HG03060 (cell line): ENCODE data around the gene ERFE.
"Not testable (repeated sequence)": the region's sequence is repeated elsewhere in the genome, so short reads cannot be mapped to it uniquely, and the experiment has no call there.

Source experiments
- ATAC-seq: cut with Tn5 transposase; IDR thresholded peaks from one replicate; pipeline ENCODE4 v1.9.1; 2021; ENCODE audit warnings: low read depth, moderate number of reproducible peaks; ENCODE audit not compliant: unreplicated experiment

Gene ERFE

DNA sequence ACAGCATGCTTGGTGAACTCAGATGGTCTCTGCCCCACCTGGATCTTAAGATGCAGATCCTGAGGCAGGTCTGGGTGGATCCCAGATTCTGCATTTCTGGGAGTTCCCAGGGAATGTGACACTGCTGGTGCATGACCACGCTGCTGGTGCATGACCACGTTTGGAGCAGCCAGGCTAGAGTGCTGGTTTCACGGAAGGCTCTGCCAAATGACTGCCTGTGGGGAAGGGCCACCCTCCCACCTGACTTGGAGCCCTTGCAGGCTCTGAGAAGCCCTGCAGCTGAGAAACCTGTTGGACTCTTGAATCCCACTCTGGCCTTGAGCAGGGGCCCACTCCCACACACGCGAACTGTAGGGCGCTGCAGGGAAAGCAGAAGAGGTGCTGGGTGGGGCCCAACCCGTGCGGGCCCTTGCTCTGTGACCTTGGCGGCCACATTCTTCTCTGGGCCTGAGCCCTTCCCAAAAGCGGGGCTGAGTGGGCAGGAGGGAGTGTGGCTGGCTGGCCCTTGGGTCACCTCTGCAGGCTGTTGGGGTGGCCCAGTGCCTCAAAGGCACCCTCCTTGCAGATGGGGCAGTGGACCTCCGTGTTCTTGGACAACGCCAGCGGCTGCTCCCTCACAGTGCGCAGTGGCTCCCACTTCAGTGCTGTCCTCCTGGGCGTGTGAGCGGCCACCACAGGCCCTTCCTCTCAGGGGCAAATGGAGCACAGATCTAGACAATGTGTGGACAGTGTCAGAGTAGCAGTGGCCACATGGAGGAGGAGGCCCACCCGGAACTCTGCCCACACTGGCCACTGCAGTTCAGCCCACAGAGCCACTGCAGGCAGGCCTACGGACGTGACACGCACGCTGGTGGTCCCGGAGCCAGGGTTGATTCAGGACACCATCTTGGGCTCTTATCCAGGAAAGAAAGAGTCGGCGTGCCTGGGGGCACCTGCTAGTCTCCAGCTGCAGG lies 7.9 kb downstream of the ERFE start:
- ATAC-seq, result no peak

DNA sequence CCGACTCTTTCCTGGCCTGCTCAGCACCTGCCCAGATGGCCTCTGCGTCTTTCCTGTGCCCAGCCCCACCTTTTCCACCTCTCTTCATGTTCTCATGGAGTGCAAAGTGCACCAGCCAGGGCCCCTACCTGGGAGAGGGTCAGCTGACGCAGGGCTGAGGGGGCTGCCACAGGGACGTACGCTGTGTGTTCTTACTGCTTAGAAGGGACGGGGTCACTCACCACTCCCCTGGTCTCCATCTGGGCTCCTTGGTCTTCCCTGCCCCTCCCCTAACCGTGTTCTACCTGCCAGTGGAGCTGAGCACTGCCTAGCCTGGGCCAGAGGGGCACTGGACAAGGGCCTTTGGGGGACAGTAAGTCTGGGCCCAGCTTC lies 8.6 kb downstream of the ERFE start:
- ATAC-seq, result no peak

GRCh38 chr2:238167761-238168160 lies 9.0 kb downstream of the ERFE start:
- no peak for ATAC-seq

- ATAC-seq, result no peak
These were observed 9.7 kb downstream of the ERFE start for GRCh38 chr2:238168196-238169047.

GRCh38 chr2:238169048-238169707 lies 10.4 kb downstream of the ERFE start:
- ATAC-seq, result no peak

DNA sequence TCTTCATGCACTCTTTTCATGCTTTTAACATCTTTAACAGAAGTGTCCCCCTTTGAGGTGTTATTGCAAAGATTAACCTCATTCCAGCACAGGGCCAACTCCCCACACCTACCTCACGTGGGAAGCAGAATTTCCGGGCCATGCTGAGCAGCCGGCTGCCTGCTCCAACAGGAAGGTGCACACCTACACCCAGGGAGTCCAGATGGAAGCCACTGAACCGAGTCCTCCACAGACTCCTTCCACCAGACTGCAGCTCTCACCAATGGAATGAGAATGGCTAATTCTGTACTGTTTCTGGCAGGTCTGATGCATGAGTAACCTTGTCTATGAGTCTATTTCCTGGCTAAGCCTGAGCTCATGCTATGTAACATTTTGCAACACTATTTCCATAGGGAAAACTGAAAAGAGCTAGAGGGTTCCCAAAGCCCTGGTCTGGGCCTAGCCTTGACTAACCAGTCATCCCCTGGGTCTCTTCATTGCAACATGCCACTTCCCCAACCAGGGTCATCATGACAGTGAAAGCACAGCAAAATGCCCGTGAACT lies 11.0 kb downstream of the ERFE start:
- ATAC-seq, result no peak

DNA sequence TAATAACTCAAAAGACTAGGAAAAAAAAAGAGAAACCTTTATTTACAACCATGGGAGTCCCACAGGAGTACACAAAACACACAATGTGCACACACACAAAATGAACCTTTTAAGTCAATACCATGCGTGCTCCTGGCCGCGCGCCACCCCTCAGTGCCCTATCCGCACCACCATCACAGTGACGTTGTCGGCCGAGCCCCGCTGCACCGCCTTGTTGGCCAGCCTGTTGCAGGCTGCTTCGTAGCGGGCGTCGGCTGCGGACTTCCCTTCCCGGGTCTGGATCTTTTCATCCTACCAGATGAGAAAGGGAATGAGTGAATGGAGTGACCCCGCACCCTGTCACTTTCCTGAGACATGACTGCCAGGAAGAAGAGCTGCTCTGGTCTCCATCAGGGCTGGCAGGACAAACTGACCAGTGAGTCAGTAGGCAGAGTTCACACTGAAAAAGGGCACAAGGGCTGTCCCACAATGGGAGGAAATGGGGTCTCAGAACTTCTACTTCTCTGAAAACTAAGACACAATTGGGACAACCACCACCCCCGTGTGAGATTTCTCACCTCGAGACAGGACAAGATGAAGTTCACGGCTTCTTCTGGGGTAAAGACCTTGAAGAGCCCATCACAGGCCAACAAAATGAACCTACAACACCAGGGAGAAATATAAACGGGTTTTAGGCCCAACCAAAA lies 11.8 kb downstream of the ERFE start:
- ATAC-seq, result no peak

GRCh38 chr2:238171072-238171431 lies 12.3 kb downstream of the ERFE start:
- not testable (repeated sequence) for ATAC-seq

DNA sequence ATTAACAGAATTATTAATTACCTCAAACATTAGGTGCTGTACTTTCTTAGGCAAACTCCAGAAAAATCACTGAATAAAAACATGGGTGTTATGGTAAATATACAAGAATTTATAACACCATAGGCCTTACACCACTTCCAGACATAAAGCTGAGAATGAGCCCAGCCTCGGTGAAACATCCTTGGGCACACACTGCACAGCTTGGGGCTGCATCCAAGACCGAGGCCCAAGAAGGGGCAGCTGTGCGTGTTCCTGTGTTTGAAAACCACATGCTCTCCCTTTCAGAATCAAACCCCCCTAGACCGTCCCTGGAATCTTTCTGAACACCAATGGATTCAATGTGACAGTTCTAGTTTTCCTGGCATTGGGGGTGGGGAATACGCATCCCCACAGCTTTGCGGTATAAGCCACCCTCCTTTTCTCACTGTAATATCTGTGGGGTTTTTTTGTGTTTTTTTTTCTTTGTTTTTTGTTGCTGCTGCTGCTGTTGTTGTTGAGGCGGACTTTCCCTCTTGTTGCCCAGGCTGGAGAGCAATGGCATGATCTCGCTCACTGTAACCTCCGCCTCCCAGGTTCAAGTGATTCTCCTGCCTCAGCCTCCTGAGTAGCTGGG lies 12.9 kb downstream of the ERFE start:
- ATAC-seq, result no peak

GRCh38 chr2:238172439-238172838 lies 13.7 kb downstream of the ERFE start:
- no peak for ATAC-seq

DNA sequence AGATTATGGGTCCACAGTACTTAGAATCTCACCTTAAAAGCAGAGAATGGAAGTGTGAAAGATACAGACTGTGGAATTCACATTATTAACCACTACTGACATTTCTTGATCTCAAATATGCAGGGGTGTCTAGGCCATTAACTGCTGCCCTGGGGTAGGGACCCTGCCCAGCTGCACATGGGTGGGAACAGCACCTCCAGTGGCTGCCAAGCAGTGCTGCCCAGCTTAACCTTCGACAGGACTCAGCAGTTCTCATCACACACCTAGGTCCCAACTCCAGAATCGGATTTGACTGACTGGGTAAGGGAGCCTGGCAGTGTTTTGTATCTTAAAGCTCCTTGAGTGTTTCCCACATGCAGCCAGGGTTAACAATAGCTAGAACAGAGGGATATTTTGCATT lies 14.9 kb downstream of the ERFE start:
- ATAC-seq, result no peak

- no peak for ATAC-seq
These were observed 15.5 kb downstream of the ERFE start for GRCh38 chr2:238174291-238174690.

GRCh38 chr2:238174701-238175100 lies 15.9 kb downstream of the ERFE start:
- ATAC-seq, result no peak

DNA sequence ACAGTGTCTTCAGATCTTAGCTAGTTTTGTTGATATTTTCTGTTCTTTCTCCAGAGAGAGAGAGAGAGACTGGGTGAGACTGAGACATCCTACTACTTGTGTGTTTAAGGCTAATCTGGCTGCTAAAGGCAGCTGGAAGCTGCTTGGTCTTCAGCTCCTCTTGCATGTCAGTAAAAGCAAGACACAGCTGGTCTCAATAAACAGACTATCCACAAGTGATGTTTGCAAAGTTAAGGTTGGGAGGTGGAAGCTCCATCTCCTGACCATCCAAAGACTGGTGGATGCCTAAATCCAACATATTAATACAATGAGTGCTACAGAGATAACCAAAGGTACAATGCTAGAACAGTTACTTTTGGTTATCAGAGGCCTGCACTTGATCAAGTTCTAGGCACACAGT lies 17.8 kb downstream of the ERFE start:
- no peak for ATAC-seq

DNA sequence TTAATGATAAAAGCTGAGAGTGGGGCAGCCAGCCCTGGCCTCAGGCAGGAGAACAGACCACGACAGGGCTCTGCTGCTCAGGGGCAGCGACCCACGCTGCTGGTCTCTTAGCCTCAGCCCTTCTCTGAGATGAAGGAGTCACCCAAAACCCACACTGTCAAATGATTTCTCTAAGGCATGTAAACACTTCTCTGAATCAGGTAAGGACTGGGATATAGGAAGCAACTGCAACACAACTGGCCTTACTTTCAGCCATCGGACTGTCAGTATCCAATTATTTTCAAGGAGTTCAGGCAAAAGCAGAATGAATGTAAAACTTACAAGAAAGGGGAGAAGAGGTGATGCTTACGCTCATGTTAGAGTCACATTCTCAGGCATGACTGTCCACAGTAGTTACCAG lies 21.8 kb downstream of the ERFE start:
- no peak for ATAC-seq

GRCh38 chr2:238182362-238182761 lies 23.6 kb downstream of the ERFE start:
- no peak for ATAC-seq

DNA sequence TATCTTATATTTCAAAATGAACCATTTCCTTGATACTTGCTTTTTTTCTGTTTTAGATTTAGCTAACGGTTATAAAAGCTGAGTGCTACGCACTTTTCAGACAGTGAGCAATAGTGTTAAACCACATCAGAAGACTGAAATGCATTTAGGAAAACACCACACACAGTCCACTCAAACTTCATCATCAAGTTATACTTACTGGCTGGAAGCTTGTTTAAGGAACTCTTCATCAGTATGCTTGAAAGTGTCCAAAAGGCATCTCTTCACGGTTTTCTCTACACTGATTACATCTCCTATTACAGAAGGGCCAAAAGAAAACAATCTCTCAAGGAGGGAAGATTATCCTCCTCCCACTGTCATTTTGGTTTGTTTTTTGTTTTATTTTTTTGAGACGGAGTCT lies 25.1 kb downstream of the ERFE start:
- ATAC-seq, result no peak

- no peak for ATAC-seq
These were observed 29.1 kb downstream of the ERFE start for GRCh38 chr2:238187618-238188548.

- no peak for ATAC-seq
These were observed 31.7 kb downstream of the ERFE start for GRCh38 chr2:238190445-238190844.
